Measurements from ENCODE around the gene ST3GAL5.

- TF ChIP-seq FOXP2 (optimal IDR thresholded peaks at IDR 0.05; ENCODE audit: control extremely low read depth, extremely low read length, insufficient read depth): no peak
- no peak for TF ChIP-seq EZH2 (IDR thresholded peaks at IDR 0.05)
- no peak for TF ChIP-seq POLR2AphosphoS5 (IDR thresholded peaks at IDR 0.05; ENCODE audit: borderline replicate concordance, low read depth, low read length)
Observed at GRCh38 chr2:85890522-85891176, 1.9 kb upstream of the ST3GAL5 start.

All from SK-N-MC (cell line).